Astrocyte (in vitro differentiated cells and primary cell): ENCODE results near the gene RGS2.

Experiments used
- CTCF ChIP-seq: IDR thresholded peaks from 2 replicates; pipeline ENCODE4 v1.5.1; 2011; ENCODE audit warnings: low read depth, mild to moderate bottlenecking, inconsistent platforms, low read length, moderate library complexity; ENCODE audit not compliant: insufficient read depth
- EZH2 ChIP-seq: IDR thresholded peaks from 2 replicates; pipeline ENCODE4 v1.6.1; 2012; ENCODE audit warnings: mild to moderate bottlenecking, low read length, inconsistent platforms; ENCODE audit not compliant: insufficient read depth

DNA sequence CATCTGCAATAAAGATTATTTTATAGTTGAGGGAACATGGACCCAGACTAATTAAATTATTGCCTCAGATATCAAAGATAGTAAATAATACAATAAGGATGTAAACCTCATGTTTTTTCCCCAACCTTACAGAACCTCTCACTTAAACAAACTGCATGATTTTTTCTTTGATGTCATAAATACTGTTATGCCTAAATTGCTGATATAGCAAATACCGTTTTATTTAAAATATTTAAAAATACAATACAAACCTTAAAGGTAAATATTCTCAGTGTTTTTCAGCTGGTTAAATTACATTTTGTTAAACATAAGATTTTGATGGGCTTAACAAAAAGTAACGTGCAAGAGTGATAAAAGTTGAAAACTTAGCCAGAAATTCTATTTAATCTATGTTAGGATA is 24.4 kb upstream of the RGS2 start:
- no peak for TF ChIP-seq CTCF
- TF ChIP-seq EZH2, result no peak
